ENCODE results near the gene STRN3. TPM values are rescaled to one million over a fixed set of nuclear protein-coding genes. Genes with fewer than 3 reads are reported as not detected.
"Not testable (repeated sequence)": the region's sequence is repeated elsewhere in the genome, so short reads cannot be mapped to it uniquely, and the experiment has no call there.

STRN3 gene
- total RNA-seq, 4 donors from 2014 or later, result 11.6 to 47.7 (median 38.9) TPM

- H3K27ac ChIP-seq, result no peak overlapping the region
- H3K4me1 ChIP-seq, result no peaks in the 10 kb centered on the region
- DNase-seq, result no peak
- intact Hi-C loops (cut with DNase I), result no loop called here
- TF ChIP-seq CTCF (IDR thresholded peaks at IDR 0.05) (no peak), POLR2A (IDR thresholded peaks at IDR 0.05) (no peak)
- WGBS, 2 donors, result 76 to 85% methylated on average over 4 of the region's 4 CpGs
- no peaks in the 10 kb centered on the region for H3K27me3 ChIP-seq
- no peaks in the 10 kb centered on the region for H3K9me3 ChIP-seq
- H3K36me3 ChIP-seq, result peaks cover 0 to 74% (median 10%) of the 10 kb centered on the region in 3 donors
- H3K4me3 ChIP-seq, result no peak overlapping the region
Measured at GRCh38 chr14:30943694-30944093, 82.5 kb downstream of the STRN3 start.

GRCh38 chr14:30940886-30941285, 85.3 kb downstream of the STRN3 start:
- H3K27ac ChIP-seq, result no peak overlapping the region
- no peaks in the 10 kb centered on the region for H3K9me3 ChIP-seq
- intact Hi-C loops (cut with DNase I), result no loop called here
- WGBS, 2 donors, result 75 to 94% methylated on average over 2 to 4 of the region's 4 CpGs
- H3K4me1 ChIP-seq, result no peaks in the 10 kb centered on the region
- peaks cover 0 to 68% (median 2%) of the 10 kb centered on the region in 3 donors for H3K36me3 ChIP-seq
- H3K27me3 ChIP-seq, result no peaks in the 10 kb centered on the region
- TF ChIP-seq CTCF (IDR thresholded peaks at IDR 0.05), result no peak
- TF ChIP-seq POLR2A (IDR thresholded peaks at IDR 0.05), result no peak
- no peak overlapping the region for H3K4me3 ChIP-seq
- DNase-seq, result no peak

- H3K27ac ChIP-seq, result no peak overlapping the region
- TF ChIP-seq CTCF (IDR thresholded peaks at IDR 0.05) (no peak), POLR2A (IDR thresholded peaks at IDR 0.05) (no peak)
- H3K4me3 ChIP-seq, result no peak overlapping the region
- H3K27me3 ChIP-seq, result no peaks in the 10 kb centered on the region
- no peaks in the 10 kb centered on the region for H3K4me1 ChIP-seq
- no peak for DNase-seq
- H3K9me3 ChIP-seq, result no peaks in the 10 kb centered on the region
- WGBS, 2 donors, result 85 to 92% methylated on average over 2 of the region's 2 CpGs
- H3K36me3 ChIP-seq, result peaks cover 0 to 72% (median 0%) of the 10 kb centered on the region in 3 donors
- intact Hi-C loops (cut with DNase I), result no loop called here
Measured at GRCh38 chr14:30938617-30939016, 87.6 kb downstream of the STRN3 start.

- Histone ChIP-seq H3K27ac (no peak overlapping the region), H3K27me3 (no peaks in the 10 kb centered on the region), H3K9me3 (no peaks in the 10 kb centered on the region), H3K4me1 (no peaks in the 10 kb centered on the region), H3K4me3 (no peak overlapping the region), H3K36me3 (peaks cover 0 to 69% (median 0%) of the 10 kb centered on the region in 3 donors)
- no peak for DNase-seq
- intact Hi-C loops (cut with DNase I), result no loop called here
- 86 to 91% methylated on average over 2 of the region's 2 CpGs for WGBS, 2 donors
- TF ChIP-seq CTCF (IDR thresholded peaks at IDR 0.05) (no peak), POLR2A (IDR thresholded peaks at IDR 0.05) (no peak)
Measured at GRCh38 chr14:30935445-30935844, 90.7 kb downstream of the STRN3 start.

GRCh38 chr14:30933937-30934336, 92.2 kb downstream of the STRN3 start:
- peaks cover 0 to 62% (median 0%) of the 10 kb centered on the region in 3 donors for H3K36me3 ChIP-seq
- H3K4me3 ChIP-seq; H3K27me3 ChIP-seq; DNase-seq; H3K9me3 ChIP-seq; H3K27ac ChIP-seq; intact Hi-C loops (cut with DNase I); H3K4me1 ChIP-seq: not testable (repeated sequence)
- 92 to 93% methylated on average over 13 of the region's 13 CpGs for WGBS, 2 donors

- intact Hi-C loops (cut with DNase I), result no loop called here
- DNase-seq, result no peak
- no peaks in the 10 kb centered on the region for H3K27me3 ChIP-seq
- peaks cover 0 to 39% (median 0%) of the 10 kb centered on the region in 3 donors for H3K36me3 ChIP-seq
- no peaks in the 10 kb centered on the region for H3K4me1 ChIP-seq
- no peak overlapping the region for H3K4me3 ChIP-seq
- TF ChIP-seq CTCF (IDR thresholded peaks at IDR 0.05) (no peak), POLR2A (IDR thresholded peaks at IDR 0.05) (no peak)
- no peaks in the 10 kb centered on the region for H3K9me3 ChIP-seq
- H3K27ac ChIP-seq, result no peak overlapping the region
Measured at GRCh38 chr14:30928462-30928861, 97.7 kb downstream of the STRN3 start.

Data from esophagus squamous epithelium (tissue), 5 donors.